ENCODE results near the gene NANOS3.
"Not testable (repeated sequence)": the region's sequence is repeated elsewhere in the genome, so short reads cannot be mapped to it uniquely, and the experiment has no call there.

The NANOS3 gene

GRCh38 chr19:13843104-13843921, 33.6 kb upstream of the NANOS3 start:
- no peak for DNase-seq

GRCh38 chr19:13844130-13844631, 32.8 kb upstream of the NANOS3 start:
- no peak for DNase-seq

- DNase-seq = peak; percentile 24
Measured at GRCh38 chr19:13846557-13847406, 30.2 kb upstream of the NANOS3 start.

- peak; percentile 67 for DNase-seq
Measured at GRCh38 chr19:13847407-13848339, 29.3 kb upstream of the NANOS3 start.

- no peak for DNase-seq
Measured at GRCh38 chr19:13848340-13848677, 28.6 kb upstream of the NANOS3 start.

GRCh38 chr19:13848798-13849676, 27.9 kb upstream of the NANOS3 start:
- no peak for DNase-seq

- DNase-seq = peak; percentile 20
Measured at GRCh38 chr19:13849991-13850909, 26.7 kb upstream of the NANOS3 start.

GRCh38 chr19:13850910-13851733, 25.8 kb upstream of the NANOS3 start:
- DNase-seq = no peak

GRCh38 chr19:13851734-13852114, 25.2 kb upstream of the NANOS3 start:
- DNase-seq = not testable (repeated sequence)

GRCh38 chr19:13852171-13852707, 24.7 kb upstream of the NANOS3 start:
- DNase-seq = not testable (repeated sequence)

GRCh38 chr19:13856497-13856896, 20.4 kb upstream of the NANOS3 start:
- DNase-seq = no peak

GRCh38 chr19:13859361-13859880, 17.5 kb upstream of the NANOS3 start:
- peak; percentile 31 for DNase-seq

- no peak for DNase-seq
Measured at GRCh38 chr19:13860679-13861391, 16.1 kb upstream of the NANOS3 start.

GRCh38 chr19:13861392-13861713, 15.6 kb upstream of the NANOS3 start:
- DNase-seq = no peak

- DNase-seq = peak; percentile 67
Measured at GRCh38 chr19:13861714-13862531, 15.0 kb upstream of the NANOS3 start.

- no peak for DNase-seq
Measured at GRCh38 chr19:13864046-13864666, 12.8 kb upstream of the NANOS3 start.
